Measurements from ENCODE around the gene SMIM17. TPM values are rescaled to one million over a fixed set of nuclear protein-coding genes. Genes with fewer than 3 reads are reported as not detected.

The SMIM17 gene
- total RNA-seq, 1 donor from 2014 or later, result 2.4 TPM

DNA sequence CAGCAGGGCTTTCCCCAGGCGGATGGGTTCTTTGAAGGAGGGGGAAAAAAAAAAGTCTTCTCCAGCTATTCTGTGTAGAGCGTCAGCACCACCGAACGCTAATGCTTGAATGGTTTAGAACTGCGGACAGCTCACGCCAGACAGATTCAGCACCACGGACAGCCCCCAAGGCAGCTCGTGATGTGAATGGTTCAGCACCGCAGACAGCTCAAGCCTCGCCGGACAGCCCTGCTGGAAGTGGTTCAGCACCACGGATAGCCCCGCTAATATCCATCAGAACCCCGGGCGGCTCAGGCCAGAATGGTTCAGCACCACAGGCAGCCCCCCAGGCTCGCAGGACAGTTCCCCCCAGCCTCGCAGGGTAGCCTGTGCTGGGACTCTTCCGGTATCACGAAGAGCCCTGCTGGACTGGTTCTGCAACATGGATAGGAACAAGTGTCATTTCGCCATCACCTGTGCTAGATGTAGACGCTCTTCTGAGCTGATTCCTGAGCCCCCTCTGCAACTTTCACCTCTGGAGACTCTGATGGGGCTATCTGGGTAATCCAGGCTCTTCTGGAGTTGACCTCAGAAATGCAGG lies 4.9 kb upstream of the SMIM17 start:
- Histone ChIP-seq H3K79me2 (ENCODE audit: low read depth) (no peaks in the 10 kb centered on the region), H3F3A (ENCODE audit: low read depth) (no peaks in the 10 kb centered on the region), H2AFZ (replicated peaks) (no peak overlapping the region), H3K27ac (no peak overlapping the region), H3K4me2 (no peak overlapping the region), H3K9me3 (ENCODE audit: low read depth) (peaks cover 8% of the 10 kb centered on the region), H3K27me3 (no peaks in the 10 kb centered on the region), H3K4me1 (no peaks in the 10 kb centered on the region), H3K4me3 (no peak overlapping the region), H4K20me1 (ENCODE audit: low read depth) (no peaks in the 10 kb centered on the region), H3K36me3 (no peaks in the 10 kb centered on the region), H3K9ac (no peak overlapping the region)
- Mint-ChIP-seq H3K27me3 (ENCODE audit: insufficient read depth, low read depth) (peaks cover 2% of the 10 kb centered on the region), H3K36me3 (peaks cover 7% of the 10 kb centered on the region), H3K9me3 (peaks cover 64% of the 10 kb centered on the region), H3K4me3 (no peak overlapping the region), H3K4me1 (no peaks in the 10 kb centered on the region), H3K27ac (no peak overlapping the region)
- TF ChIP-seq EZH2 (IDR thresholded peaks at IDR 0.05) (no peak), EZH2phosphoT487 (IDR thresholded peaks at IDR 0.05) (no peak)
- TF ChIP-seq, protein P1, sequence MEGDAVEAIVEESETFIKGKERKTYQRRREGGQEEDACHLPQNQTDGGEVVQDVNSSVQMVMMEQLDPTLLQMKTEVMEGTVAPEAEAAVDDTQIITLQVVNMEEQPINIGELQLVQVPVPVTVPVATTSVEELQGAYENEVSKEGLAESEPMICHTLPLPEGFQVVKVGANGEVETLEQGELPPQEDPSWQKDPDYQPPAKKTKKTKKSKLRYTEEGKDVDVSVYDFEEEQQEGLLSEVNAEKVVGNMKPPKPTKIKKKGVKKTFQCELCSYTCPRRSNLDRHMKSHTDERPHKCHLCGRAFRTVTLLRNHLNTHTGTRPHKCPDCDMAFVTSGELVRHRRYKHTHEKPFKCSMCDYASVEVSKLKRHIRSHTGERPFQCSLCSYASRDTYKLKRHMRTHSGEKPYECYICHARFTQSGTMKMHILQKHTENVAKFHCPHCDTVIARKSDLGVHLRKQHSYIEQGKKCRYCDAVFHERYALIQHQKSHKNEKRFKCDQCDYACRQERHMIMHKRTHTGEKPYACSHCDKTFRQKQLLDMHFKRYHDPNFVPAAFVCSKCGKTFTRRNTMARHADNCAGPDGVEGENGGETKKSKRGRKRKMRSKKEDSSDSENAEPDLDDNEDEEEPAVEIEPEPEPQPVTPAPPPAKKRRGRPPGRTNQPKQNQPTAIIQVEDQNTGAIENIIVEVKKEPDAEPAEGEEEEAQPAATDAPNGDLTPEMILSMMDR (IDR thresholded peaks at IDR 0.05), result no peak
- DNase-seq (ENCODE audit: low spot score), result peak; percentile 95

DNA sequence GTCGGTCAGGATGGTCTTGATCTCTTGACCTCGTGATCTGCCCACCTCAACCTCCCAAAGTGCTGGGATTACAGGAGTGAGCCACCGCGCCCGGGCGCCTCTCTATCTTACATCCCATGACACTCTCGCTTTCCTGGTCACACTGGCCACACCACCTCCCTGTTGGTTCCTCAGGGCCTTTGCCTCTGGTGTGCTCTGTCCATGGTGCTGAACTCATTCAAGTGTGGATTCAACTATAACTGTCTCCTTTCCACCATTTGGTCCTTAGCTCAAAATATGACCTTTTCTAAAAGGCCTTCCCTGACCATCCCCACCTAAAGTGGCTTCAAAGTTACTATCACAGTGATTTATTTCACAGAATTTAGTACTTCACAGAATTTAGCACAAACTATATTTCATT lies 3.7 kb upstream of the SMIM17 start:
- H3K36me3 Mint-ChIP-seq, result peaks cover 11% of the 10 kb centered on the region
- Histone ChIP-seq H3K27ac (no peak overlapping the region), H3K9ac (no peak overlapping the region), H3K4me1 (no peaks in the 10 kb centered on the region), H3K4me3 (no peak overlapping the region), H3K9me3 (ENCODE audit: low read depth) (peaks cover 8% of the 10 kb centered on the region), H3K27me3 (no peaks in the 10 kb centered on the region), H3K4me2 (no peak overlapping the region), H2AFZ (replicated peaks) (no peak overlapping the region), H4K20me1 (ENCODE audit: low read depth) (no peaks in the 10 kb centered on the region), H3K79me2 (ENCODE audit: low read depth) (no peaks in the 10 kb centered on the region), H3F3A (ENCODE audit: low read depth) (no peaks in the 10 kb centered on the region), H3K36me3 (no peaks in the 10 kb centered on the region)
- TF ChIP-seq EZH2phosphoT487 (IDR thresholded peaks at IDR 0.05) (no peak), EZH2 (IDR thresholded peaks at IDR 0.05) (no peak)
- TF ChIP-seq, protein P1 (IDR thresholded peaks at IDR 0.05), result no peak
- peak; percentile 60 for DNase-seq (ENCODE audit: low spot score)
- no peak overlapping the region for H3K4me3 Mint-ChIP-seq
- no peak overlapping the region for H3K27ac Mint-ChIP-seq
- H3K4me1 Mint-ChIP-seq, result no peaks in the 10 kb centered on the region
- peaks cover 65% of the 10 kb centered on the region for H3K9me3 Mint-ChIP-seq
- peaks cover 5% of the 10 kb centered on the region for H3K27me3 Mint-ChIP-seq (ENCODE audit: insufficient read depth, low read depth)

DNA sequence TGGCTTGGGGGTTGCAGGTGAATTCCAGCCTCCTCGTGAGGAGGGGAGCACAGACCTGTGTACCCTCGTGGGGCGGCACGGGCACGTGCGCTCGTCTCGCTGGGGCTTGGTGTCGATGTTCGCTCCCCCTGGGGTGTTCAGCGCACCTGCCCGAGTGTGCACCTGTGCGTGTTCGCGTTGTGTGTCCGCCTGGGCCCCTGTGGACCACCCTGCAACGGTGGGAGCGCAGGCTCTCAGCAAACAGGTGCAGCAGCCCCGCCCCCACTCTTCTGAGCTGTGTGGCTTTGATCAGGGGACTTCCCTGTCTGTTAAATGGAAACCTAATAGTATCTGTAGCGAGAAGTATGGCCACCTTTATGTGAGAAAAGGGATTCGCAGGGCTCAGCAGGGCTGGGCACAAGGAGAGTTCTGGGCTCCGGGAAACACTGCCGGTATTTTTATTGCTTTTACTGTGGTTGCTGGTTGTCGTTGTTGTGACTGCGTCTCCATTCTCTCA lies 549 bp downstream of the SMIM17 start:
- DNase-seq (ENCODE audit: low spot score), result no peak
- no peak for TF ChIP-seq EZH2phosphoT487 (IDR thresholded peaks at IDR 0.05)
- TF ChIP-seq, protein P1 (IDR thresholded peaks at IDR 0.05), result no peak
- TF ChIP-seq EZH2 (IDR thresholded peaks at IDR 0.05), result no peak
- no peak overlapping the region for H3K4me2 ChIP-seq
- no peaks in the 10 kb centered on the region for H4K20me1 ChIP-seq (ENCODE audit: low read depth)
- no peaks in the 10 kb centered on the region for H3K79me2 ChIP-seq (ENCODE audit: low read depth)
- H3K9me3 Mint-ChIP-seq, result peaks cover 61% of the 10 kb centered on the region
- H3K36me3 ChIP-seq, result no peaks in the 10 kb centered on the region
- no peak overlapping the region for H3K27ac ChIP-seq
- no peak overlapping the region for H3K9ac ChIP-seq
- no peak overlapping the region for H3K27ac Mint-ChIP-seq
- H3K4me1 ChIP-seq, result no peaks in the 10 kb centered on the region
- no peaks in the 10 kb centered on the region for H3K27me3 ChIP-seq
- H3K9me3 ChIP-seq (ENCODE audit: low read depth), result no peaks in the 10 kb centered on the region
- H3K4me1 Mint-ChIP-seq, result no peaks in the 10 kb centered on the region
- no peak overlapping the region for H3K4me3 ChIP-seq
- peaks cover 6% of the 10 kb centered on the region for H3K27me3 Mint-ChIP-seq (ENCODE audit: insufficient read depth, low read depth)
- H3K36me3 Mint-ChIP-seq, result peaks cover 14% of the 10 kb centered on the region
- no peak overlapping the region for H2AFZ ChIP-seq (replicated peaks)
- no peak overlapping the region for H3K4me3 Mint-ChIP-seq
- H3F3A ChIP-seq (ENCODE audit: low read depth), result no peaks in the 10 kb centered on the region

All from neural progenitor cell (in vitro differentiated cells).